NCI-H2107 treated with DMSO at 0.1 percent for 48 hours (cell line): ENCODE results near the gene LMO7.

Experiments
- DNase-seq: peaks from one replicate; lab custom pipeline; 2025; ENCODE audit not compliant: unreplicated experiment; lab: John Stamatoyannopoulos, UW

The LMO7 gene

DNA sequence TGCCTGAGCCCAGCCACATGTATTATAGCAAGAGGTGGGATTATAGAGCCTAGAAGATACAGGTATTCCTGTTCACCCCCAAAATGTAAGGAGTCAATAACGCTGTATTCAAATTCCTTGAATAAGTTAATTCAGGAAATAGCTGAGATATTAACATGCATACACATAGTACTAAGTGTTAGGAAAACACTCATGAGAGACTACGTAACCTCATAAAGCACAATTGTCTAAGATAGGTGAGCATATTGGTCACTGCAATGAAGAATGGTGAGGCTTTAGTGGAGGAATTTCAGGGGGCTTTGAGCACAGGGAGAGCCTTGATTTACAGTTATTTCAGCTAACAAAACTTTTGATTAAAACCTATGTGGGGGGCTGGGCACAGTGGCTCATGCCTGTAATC lies 161.6 kb downstream of the LMO7 start:
- DNase-seq, result no peak

DNA sequence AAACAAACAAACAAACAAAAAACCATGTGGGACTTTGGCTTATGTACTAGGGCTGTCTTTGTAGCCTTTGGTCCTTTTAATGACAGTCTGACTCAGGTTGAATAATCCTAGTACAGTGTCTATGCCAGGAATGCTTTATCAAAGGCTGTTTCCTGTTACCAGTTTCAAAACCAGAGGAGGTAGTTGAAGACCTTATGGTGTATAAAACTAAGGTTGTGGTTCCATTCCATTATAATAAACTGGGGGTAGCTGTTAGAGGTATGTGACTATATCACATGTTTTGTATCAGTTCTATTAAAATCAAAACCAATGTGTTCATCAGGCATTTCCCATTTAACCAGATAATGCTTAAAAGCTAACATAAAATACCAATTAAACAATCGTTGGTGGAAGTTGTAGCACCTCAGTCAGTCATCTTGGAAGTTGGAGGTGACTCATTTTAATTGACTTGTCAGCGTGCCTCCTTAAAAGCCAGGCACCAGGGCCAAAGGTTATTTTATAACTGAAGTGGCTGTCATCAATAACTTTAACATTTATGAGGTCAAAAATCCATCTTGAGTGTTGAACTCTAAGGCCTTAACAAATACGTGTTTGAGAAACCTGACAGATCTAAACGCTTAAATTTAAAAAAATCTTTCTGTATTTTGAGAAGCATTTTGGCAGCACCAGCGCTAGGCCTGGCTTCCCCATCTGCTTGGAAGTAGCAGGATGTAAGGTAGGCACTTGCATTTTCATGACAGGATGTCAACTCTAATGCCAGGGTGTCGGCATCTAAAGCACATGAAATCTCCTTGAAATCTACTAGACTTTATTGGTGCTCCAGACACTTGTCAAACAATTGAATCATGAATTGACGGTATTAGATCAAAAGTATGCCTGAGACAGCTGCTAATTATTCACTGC lies 162.5 kb downstream of the LMO7 start:
- DNase-seq, result no peak

DNA sequence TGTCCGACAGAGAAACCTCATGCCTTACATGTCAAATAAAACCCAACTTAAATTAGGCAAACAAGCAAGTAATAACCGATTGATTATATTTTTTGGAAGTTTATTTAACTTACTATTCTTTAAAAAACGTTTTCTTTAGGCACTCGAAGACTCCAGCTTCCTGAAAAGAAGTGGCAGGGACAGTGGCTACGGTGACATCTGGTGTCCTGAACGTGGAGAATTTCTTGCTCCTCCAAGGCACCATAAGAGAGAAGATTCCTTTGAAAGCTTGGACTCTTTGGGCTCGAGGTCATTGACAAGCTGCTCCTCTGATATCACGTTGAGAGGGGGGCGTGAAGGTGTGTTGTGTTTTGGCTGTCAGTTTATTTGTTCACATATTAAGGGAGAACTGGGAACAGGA lies 164.4 kb downstream of the LMO7 start:
- no peak for DNase-seq

DNA sequence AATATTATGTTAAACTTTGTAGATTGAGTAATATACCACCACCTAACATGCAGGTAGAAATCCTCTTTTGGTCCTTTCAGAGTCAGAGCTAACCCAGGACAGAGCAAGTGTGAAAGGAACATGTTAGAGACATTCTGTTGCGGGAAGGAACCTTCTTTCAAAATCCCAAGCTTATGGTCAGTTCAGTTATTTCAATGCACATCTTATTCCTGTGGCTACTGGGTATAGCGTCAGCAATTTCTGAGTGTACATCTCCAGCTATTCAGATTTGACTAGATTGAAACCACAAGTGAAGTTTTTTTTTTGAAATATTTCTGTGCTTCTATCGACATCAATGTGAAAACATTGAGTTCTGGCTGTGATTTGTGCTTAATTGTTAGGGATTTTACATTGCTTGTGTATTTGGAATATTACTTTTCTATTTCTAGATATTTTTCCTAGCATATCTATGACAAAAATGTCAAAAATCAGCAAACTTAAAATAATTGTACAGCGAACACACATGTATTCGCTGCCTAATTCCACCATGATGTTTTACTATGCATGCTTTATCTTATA lies 165.3 kb downstream of the LMO7 start:
- DNase-seq, result no peak

DNA sequence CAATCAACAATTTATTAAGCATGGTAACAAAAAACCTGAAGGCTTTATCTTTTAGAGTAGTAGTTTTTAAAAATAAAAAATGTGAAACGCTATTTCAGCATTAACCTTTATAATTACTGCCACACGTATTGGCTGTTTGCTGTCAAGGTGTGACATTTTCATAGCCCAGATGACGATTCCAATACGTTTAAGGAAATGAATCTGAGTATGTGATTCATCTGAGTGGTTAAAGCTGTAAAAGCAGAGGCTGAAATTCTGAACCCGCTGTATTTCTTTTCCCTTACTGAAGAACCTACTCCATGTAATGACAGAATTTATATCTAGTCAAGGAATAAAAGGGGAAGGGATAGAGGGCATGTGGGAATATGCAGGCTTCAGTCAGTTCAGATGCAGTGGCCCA lies 166.0 kb downstream of the LMO7 start:
- DNase-seq, result no peak

DNA sequence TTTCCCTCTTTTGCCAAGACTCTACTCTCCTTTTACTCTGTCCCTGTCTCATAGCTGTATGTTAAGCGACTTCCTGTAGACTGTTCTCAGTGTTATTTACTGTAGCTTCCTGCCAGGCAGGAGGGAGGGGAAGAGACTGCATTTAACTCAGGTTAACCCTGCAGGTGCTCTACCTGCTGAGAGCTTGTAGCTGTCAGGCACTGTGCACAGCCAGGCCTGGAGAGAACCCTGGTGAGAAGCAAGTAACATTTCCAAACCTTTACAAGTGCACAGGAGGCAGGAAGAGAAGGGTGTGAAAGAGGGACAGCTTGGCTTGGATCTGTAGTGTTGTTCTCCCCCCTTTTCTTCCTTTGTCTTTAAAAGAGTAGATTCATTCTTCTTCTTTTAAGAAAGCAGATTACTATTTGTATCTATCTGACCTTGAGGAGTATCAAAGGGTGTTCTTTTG lies 167.1 kb downstream of the LMO7 start:
- peak; percentile 52 for DNase-seq

DNA sequence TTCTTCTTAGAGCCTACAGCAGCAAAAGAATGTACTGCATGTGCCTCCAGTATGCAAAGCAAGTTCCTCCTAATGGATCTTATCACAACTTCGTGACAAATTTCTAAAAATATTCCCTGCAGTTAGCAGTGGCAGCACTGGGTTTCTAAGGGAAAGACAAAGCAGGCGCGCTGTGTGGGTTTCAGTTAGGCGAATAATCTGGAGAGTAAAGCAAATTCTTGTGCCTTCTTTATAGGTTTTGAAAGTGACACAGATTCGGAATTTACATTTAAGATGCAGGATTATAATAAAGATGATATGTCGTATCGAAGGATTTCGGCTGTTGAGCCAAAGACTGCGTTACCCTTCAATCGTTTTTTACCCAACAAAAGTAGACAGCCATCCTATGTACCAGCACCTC lies 167.9 kb downstream of the LMO7 start:
- no peak for DNase-seq

DNA sequence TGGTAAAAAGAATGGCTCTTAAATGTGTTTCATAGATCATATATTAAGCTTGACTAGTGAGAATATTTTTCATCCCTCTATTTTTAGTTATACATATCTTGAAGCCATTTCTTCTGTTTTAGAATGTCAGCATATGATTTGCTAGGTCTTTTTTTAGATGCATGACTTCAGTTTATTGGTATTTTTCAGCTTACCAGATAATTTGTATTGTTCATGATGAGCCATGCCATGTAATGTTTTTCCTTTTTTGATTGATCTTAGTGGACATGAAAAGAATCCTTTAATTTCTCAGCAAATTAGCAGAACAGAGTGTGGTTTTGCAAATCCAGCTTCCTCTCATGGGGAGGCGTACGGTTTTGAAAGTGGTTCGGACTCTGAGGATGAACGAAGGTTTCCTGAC lies 168.5 kb downstream of the LMO7 start:
- no peak for DNase-seq

DNA sequence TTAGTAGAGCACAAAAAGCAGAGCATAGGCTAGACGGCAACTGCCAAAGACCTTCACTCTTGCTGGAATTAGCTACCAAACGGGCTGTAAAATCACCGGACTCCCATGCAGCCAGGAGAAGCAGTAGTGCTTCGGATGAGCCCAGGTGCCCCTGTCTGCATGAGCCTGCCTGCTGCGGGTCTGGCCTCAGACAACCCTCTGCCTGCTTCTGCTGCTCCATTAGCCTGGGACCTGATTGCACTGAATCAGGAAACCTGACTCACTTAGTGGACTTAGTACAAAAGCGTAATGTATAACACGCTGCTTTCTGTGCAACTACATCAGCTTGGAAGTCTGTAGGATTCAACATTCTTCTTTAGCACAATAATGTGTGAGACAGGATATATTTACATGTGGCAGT lies 170.0 kb downstream of the LMO7 start:
- DNase-seq, result no peak

DNA sequence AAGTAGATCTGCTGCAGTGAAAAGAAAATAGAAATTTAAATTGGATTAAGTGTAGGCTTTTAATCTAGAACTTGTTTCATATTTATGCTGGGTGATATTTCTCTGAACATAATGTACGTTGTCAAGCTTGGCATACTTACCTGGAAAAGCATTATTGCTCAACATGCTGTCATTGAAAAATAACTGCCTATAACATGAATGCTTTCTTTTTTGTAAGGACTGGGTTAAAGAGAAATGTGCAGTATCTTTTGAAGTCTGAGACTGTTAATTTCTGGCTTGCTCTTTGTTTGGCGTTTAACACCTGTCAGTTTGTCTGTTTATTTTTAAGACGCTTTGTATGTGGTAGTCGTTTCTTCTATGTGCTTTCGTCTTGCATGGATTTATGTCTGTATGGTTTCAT lies 175.2 kb downstream of the LMO7 start:
- DNase-seq, result no peak

DNA sequence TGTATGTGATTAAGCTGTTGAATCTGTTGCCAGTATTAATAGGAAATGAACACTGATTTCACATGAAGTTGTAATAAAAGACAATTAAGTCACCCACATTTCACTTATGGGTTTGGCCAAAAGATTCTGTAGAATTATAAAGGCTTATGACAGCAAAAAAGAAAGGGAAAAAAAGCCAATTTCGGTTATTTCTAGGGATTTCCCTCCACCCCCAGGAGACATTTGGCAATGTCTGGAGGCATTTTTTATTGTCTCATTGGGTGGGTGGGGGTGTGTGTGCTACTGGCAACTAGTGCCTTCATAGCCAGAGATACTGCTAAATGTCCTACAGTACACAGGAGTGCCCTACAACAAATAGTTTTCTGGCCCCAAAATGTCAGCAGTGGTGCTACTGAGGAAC lies 175.7 kb downstream of the LMO7 start:
- no peak for DNase-seq

DNA sequence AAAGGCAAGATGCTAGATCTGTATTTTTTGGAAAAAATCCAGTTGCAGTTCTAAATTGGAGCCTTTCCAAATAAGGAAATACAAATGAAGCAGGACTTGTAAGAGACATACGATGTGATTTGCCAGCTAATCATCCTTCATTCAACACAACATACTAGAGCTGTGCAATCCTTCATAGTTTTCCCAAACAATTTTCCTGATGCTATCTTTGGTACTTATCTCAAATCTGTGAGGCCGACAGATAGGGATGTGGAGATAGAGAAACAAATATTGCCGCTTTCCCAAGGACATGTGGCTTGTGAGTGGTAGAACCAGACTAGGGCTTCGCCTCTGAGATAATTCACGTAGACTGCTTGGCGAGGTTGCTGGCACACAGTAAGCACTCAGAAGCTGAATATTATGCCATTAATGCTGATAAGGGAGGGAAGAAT lies 176.6 kb downstream of the LMO7 start:
- no peak for DNase-seq

DNA sequence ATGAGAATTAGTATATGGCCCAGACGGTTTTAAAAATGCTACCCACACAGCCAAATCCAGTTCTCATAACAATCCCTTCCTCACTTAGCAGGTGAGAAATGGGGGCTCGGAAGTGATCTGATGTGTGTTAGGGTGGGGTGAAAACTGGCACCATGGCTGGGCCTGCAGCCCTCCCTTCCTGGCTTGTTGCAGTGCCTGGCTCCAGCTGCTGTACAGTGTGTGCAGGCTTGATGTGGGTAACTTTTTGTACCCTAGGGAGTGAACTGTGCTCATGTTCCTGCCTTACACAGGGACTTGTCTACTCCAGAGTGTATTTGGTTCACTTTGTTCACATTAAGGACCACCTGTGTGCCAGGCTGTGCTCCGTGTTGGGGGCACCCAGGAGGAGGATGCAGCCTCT lies 177.2 kb downstream of the LMO7 start:
- no peak for DNase-seq

DNA sequence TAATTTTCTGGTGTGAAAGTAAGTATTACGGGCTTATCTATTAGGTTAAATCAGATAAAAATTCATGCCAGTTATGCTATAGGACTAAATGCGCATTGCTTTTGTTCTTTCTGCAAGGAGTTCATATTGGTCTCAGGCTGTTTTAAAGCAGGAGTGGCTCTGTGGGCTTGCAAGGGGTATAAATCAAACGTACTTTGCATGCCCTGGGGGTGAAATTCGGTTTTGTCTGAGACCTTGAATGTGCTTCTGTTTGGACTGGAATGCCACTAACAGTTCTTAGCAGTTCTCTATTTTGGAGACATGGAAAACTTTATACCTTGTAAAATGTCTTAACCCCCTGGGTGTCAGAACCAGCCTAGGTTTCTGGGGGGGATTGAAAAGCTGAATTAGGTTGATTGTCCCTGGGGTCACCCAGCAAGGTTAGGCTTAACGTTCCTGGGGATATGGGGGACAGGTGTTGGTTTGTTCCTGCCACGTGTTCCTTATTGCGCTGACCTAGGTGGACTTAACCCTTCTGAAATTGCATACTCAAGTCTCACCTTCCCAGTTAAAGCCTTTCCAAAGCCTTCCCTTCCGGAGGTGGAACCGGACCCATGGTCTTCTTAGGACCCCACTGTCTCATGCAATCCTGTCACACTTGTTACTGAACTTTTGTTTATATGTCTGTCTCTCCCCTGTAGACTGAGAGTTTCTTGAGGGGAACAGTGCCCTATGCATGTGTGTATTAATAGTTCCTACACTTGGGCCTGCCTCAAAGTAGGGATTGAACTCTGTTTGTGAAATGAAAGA lies 182.2 kb downstream of the LMO7 start:
- DNase-seq, result no peak

DNA sequence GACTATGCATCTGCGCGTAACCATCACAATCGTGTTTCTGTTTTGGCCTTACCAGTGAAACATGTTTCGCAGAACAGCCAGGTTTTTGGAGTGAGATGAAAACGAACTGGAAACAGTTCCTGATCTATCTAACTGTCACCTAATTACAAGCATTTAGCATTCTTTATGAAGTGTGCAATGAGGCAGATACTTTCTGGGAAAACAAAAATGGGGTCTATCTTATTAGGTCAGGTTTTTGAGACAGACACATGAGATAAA lies 182.8 kb downstream of the LMO7 start:
- DNase-seq, result no peak

DNA sequence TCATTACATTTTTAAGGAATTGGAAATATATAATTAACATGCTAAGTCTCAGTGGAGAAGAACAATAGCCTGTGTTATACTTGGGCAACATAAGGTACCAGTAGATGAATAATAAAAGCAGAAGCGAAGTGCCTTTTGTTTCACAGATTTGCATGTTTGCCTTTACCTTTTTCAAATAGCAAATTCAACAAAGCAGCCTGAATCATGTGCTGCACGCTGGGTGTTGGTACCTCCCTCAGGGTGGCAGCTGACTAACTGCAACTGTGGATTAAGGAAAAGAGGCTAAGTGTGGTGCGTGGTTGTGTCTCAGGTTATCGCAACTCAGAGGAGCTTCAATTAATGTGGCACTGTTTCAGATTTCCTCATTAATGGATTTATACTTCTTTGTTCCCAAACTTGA lies 189.0 kb downstream of the LMO7 start:
- no peak for DNase-seq

DNA sequence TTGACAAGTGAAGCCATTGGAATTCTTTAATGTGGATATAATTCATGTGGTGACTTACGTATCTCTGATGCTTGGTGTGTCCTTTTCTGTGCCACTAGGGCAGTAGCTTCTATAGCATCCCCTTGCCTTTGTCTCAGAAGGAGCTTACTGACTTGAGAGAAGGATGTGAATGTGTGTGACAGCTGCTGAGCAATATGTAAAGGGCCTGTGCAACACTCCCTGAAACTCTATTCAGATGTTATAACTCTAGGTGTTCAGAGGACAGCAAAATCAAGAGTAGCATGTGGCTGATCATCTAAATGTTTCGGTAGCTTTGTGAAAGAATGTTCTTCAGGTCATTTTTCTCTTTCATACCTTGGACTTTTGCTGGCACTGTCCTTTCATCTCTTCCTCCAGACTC lies 189.5 kb downstream of the LMO7 start:
- DNase-seq, result no peak

DNA sequence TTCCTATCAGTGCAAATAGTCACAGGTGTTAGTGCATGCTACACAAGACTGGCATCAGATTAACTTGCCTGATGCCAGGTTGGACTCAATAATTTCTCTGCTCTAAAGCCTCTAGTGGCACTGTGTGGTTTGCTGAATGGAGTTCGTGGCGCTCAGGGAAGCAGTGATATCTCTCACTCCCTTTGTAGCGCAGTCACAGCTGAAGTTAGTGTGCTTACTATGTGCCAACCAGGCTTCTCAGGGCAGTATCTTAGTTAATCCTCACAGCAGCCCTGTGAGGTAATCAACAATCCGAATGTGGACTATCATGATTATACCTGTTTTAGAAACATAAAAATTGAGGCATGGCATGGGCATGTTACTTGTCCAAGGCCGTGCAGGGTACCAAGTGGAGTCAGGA lies 190.3 kb downstream of the LMO7 start:
- DNase-seq, result no peak

DNA sequence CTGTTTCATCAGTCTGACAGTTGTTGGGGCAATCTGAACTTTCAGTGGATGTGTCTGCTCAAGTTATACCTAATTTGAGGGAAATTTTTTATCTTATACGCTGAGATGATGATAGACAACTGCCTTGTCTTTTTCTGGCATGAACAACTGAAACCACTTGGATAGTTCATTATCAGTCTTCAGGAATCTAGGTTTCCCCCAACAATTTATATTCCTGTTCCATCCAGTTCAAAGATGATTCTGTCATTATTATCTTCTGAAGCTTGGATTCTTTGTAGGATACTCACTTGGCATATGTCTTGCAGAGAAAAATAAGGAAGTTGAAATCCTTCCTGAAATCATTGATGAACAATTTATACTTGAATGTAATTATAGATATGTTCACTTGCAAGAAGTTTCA lies 193.7 kb downstream of the LMO7 start:
- DNase-seq, result no peak

DNA sequence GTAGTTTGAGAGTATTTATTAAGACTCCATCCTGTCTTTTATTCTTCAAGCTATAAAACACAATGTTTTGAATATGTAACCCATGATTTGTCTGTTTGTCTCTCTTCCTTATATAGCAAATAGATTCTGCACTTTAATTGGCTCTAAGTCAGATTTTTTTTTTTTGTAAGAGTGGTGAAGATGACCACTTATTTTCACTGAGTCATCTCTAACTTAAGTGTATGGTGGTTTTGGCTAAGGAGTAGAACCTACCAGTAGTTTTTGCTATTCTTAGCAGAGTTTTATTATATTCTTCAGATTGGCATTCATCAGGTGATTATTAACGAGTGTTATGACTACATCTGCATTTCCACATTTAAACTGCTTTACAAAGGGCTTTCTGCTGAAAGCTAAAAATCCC lies 194.7 kb downstream of the LMO7 start:
- DNase-seq, result no peak

DNA sequence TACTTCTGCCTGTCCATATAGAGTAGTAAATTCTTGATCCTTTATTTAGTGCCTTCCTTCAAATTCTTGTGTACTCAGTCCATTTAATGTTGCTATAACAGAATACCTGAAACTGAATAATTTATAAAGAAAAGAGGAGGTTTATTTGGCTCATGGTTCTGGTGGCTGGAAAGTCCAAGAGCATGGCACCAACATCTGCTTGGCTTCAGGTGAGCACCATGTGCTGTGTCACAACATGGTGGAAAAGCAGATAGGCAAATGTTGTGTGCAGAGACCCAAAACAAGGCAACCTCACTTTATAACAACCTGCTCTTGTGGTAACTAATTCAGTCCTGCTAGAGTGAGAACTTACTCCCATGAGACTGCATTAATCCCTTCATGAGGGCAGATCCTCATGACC lies 195.3 kb downstream of the LMO7 start:
- DNase-seq, result no peak

DNA sequence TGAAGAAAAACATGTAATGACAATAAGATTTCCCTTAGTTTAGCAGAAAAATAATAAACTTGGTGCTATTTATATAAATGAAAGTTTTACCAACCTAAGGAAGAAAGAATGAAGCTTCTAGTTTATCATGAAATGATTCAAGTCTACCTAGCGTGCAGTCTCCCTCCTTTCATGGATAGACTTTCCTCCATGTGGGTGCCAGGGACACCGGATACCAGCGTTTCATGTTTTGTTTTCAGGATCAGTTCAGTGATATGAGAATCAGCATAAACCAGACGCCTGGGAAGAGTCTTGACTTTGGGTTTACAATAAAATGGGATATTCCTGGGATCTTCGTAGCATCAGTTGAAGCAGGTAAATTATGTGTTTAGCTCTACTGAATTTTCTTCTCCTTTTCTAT lies 196.7 kb downstream of the LMO7 start:
- no peak for DNase-seq
